SIG-M5 treated with dmso at 0.1 percent for 504 hours (cell line): ENCODE results near the gene ISG15.
A peak's percentile ranks its signal among the peaks of the same experiment; 100 is the strongest.
"Not testable (repeated sequence)": the region's sequence is repeated elsewhere in the genome, so short reads cannot be mapped to it uniquely, and the experiment has no call there.

ENCODE experiments used
- DNase-seq: peaks from one replicate; lab custom pipeline; 2025; ENCODE audit not compliant: unreplicated experiment; lab: John Stamatoyannopoulos, UW

Gene ISG15

GRCh38 chr1:1011396-1011949 is 1.8 kb upstream of the ISG15 start:
- no peak for DNase-seq

- not testable (repeated sequence) for DNase-seq
These were observed 577 bp upstream of the ISG15 start for GRCh38 chr1:1012736-1013104.

- DNase-seq, result no peak
These were observed 788 bp downstream of the ISG15 start for GRCh38 chr1:1013922-1014648.

GRCh38 chr1:1014799-1015681 is 1.7 kb downstream of the ISG15 start:
- no peak for DNase-seq

GRCh38 chr1:1017397-1018320 is 4.4 kb downstream of the ISG15 start:
- DNase-seq, result not testable (repeated sequence)

GRCh38 chr1:1018321-1018685 is 5.0 kb downstream of the ISG15 start:
- DNase-seq, result not testable (repeated sequence)

- DNase-seq, result peak; percentile 66
These were observed 6.1 kb downstream of the ISG15 start for GRCh38 chr1:1019122-1019999.

- no peak for DNase-seq
These were observed 6.7 kb downstream of the ISG15 start, which contains the start of gene AGRN for GRCh38 chr1:1020000-1020404. Gene AGRN (plus strand): TSS chr1:1020120. CDS start chr1:1020173, 53 bp downstream.

GRCh38 chr1:1020415-1021009 is 7.2 kb downstream of the ISG15 start:
- DNase-seq, result no peak

- DNase-seq, result peak; percentile 14
These were observed 8.0 kb downstream of the ISG15 start for GRCh38 chr1:1021010-1021919.

- DNase-seq, result no peak
These were observed 8.6 kb downstream of the ISG15 start for GRCh38 chr1:1021920-1022259.

GRCh38 chr1:1022302-1023009 is 9.2 kb downstream of the ISG15 start:
- no peak for DNase-seq

- DNase-seq, result no peak
These were observed 10.4 kb downstream of the ISG15 start for GRCh38 chr1:1023700-1024099.

GRCh38 chr1:1024149-1024770 is 11.0 kb downstream of the ISG15 start:
- no peak for DNase-seq

- no peak for DNase-seq
These were observed 11.7 kb downstream of the ISG15 start for GRCh38 chr1:1024771-1025699.

GRCh38 chr1:1025730-1026129 is 12.4 kb downstream of the ISG15 start:
- DNase-seq, result no peak
